CD4-positive, alpha-beta memory T cell (primary cell): ENCODE data around the gene SCRG1. TPM values are rescaled to one million over a fixed set of nuclear protein-coding genes. Genes with fewer than 3 reads are reported as not detected.

Experiments
- CTCF ChIA-PET: fragments of 350-600 bp; sonication (Branson Sonifier 250); formaldehyde crosslinking; loops from one replicate; lab custom pipeline; 2021; ENCODE audit warnings: inconsistent platforms; ENCODE audit not compliant: partially characterized antibody; lab: Charles Lee
- POLR2A ChIA-PET: fragments of 350-600 bp; sonication (Branson Sonifier 250); formaldehyde crosslinking; loops from one replicate; lab custom pipeline; 2021; ENCODE audit not compliant: partially characterized antibody; lab: Charles Lee
- DNase-seq, 5 donors: peaks; one replicate each; pipeline versions ENCODE4 v3.0.0 to v3.0.0-alpha.2; 2020 to 2022; ENCODE audit warnings: mixed read lengths in 1 of 5
- H3K27ac ChIP-seq: one replicate; pipeline ENCODE4 v1.7.0; 2013; ENCODE audit warnings: low read depth, low read length
- H3K27me3 ChIP-seq: 2 replicates; pipeline ENCODE4 v1.7.0; 2013; ENCODE audit warnings: mild to moderate bottlenecking, low read length, moderate library complexity; ENCODE audit not compliant: insufficient read depth
- H3K36me3 ChIP-seq: 2 replicates; pipeline ENCODE4 v1.7.0; 2013; ENCODE audit warnings: mild to moderate bottlenecking, low read length, moderate library complexity; ENCODE audit not compliant: insufficient read depth
- H3K4me1 ChIP-seq: 2 replicates; pipeline ENCODE4 v1.7.0; 2013; ENCODE audit warnings: mild to moderate bottlenecking, low read length, moderate library complexity; ENCODE audit not compliant: insufficient read depth
- H3K4me3 ChIP-seq, 2 donors: one replicate each; pipeline ENCODE4 v1.7.0; 2013; ENCODE audit warnings: low read length in 2 of 2, mild to moderate bottlenecking in 1 of 2
- H3K9me3 ChIP-seq, 2 donors: one replicate each; pipeline ENCODE4 v1.7.0; 2013; ENCODE audit warnings: low read length in 2 of 2, control low read depth in 1 of 2; ENCODE audit not compliant: control insufficient read depth in 1 of 2
- H3K27ac Mint-ChIP-seq, 7 donors: one replicate each; pipeline ENCODE4 v1.8.0; 2020 to 2021; ENCODE audit warnings: mixed read lengths in 7 of 7, mild to moderate bottlenecking in 6 of 7, inconsistent platforms in 3 of 7, moderate library complexity in 3 of 7
- H3K27me3 Mint-ChIP-seq, 2 donors: one replicate each; pipeline ENCODE4 v1.8.0; 2020 to 2021; ENCODE audit warnings: mixed read lengths in 2 of 2
- H3K36me3 Mint-ChIP-seq, 2 donors: one replicate each; pipeline ENCODE4 v1.8.0; 2020 to 2021; ENCODE audit warnings: mixed read lengths in 2 of 2, inconsistent platforms in 1 of 2, mild to moderate bottlenecking in 1 of 2
- H3K4me1 Mint-ChIP-seq, 4 donors: one replicate each; pipeline ENCODE4 v1.8.0; 2020 to 2021; ENCODE audit warnings: mixed read lengths in 4 of 4, mild to moderate bottlenecking in 1 of 4
- H3K4me3 Mint-ChIP-seq, 8 donors: one replicate each; pipeline ENCODE4 v1.8.0; 2020 to 2021; ENCODE audit warnings: mixed read lengths in 8 of 8, mild to moderate bottlenecking in 7 of 8, moderate library complexity in 6 of 8, inconsistent platforms in 3 of 8
- H3K9me3 Mint-ChIP-seq, 8 donors: one replicate each; pipeline ENCODE4 v1.8.0; 2020 to 2021; ENCODE audit warnings: mixed read lengths in 8 of 8, mild to moderate bottlenecking in 5 of 8, inconsistent platforms in 3 of 8, moderate library complexity in 1 of 8
- intact Hi-C: fragments of 100-400 bp; cut with micrococcal nuclease; formaldehyde crosslinking; loops from one replicate; pipeline ENCODE4 v1.15.1; 2023
- polyA plus RNA-seq, 2 donors: library from polyadenylated mRNA; unstranded; fragments of 300-500 nt; fragmentation: Illumina TruSeq; gene quantifications; one replicate each; pipeline ENCODE4 v1.2.3, GENCODE V29; 2021
- total RNA-seq, 2 experiments: library from RNA; stranded (reverse); gene quantifications; one replicate each; pipeline ENCODE4 v1.2.3, GENCODE V29; 2021

The SCRG1 gene
- total and polyA plus RNA-seq, 4 experiments from 2014 or later = 0.16 TPM; not detected in 3

DNA sequence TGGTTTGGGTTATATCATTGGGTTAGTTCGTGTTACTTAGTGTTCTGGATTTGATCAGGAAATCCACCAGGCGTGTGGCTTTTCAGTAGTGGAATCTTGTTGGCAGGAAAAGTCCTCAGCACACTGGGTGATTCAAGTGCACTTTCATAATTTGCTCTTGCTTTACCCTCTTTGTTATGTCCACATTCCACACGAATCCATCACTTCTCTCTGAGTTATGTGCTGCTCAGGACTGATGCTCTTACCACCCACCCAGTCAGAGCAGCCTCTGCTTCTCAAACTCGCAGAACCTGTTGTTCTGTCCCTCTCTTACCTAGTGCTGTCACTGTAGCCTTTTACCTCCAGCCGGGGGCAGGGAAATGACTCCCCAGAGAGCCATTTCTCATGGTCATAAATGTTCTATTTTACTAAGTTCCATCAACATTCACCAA, 37.2 kb upstream of the SCRG1 start:
- Mint-ChIP-seq H3K4me3 (no peak overlapping the region), H3K9me3 (peaks cover 0 to 8% (median 3%) of the 10 kb centered on the region in 8 donors), H3K27me3 (no peaks in the 10 kb centered on the region), H3K4me1 (peaks cover 3 to 11% (median 8%) of the 10 kb centered on the region in 4 donors), H3K36me3 (peaks cover 0 to 1% of the 10 kb centered on the region in 2 donors), H3K27ac (peak overlapping the region in 1 of 7 donors; percentile 15)
- Histone ChIP-seq H3K9me3 (no peaks in the 10 kb centered on the region), H3K4me3 (no peak overlapping the region), H3K27ac (no peak overlapping the region), H3K4me1 (peaks cover 5% of the 10 kb centered on the region), H3K27me3 (no peaks in the 10 kb centered on the region), H3K36me3 (no peaks in the 10 kb centered on the region)
- DNase-seq = no peak
- POLR2A ChIA-PET = no interaction called here
- CTCF ChIA-PET = interaction anchor here (2.1 kb wide), 1 partner anchor 16 kb away, joined by 6 read pairs; no protein-coding TSS in a partner anchor
- intact Hi-C loops = no loop called here

DNA sequence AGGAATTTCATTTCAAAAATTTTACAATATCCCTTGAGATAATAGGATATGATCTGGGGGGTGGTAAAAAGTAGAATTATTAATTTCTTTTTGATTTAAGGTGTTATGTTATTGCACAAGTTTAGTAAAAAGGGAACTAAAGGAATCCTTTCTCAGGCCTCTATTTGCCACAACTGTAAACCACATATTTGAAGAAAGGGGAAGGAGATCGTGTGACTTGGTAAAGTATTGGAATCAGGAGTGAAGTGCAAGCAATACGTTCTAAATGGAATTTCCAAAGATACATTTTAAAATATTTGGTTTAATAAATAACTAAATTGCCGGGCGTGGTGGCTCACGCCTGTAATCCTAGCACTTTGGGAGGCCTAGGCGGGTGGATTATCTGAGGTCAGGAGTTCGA, 35.3 kb upstream of the SCRG1 start:
- no peak overlapping the region for H3K27ac ChIP-seq
- H3K36me3 ChIP-seq = no peaks in the 10 kb centered on the region
- no peak for DNase-seq
- H3K4me3 ChIP-seq = no peak overlapping the region
- H3K9me3 Mint-ChIP-seq = peaks cover 0 to 14% (median 6%) of the 10 kb centered on the region in 8 donors
- no peaks in the 10 kb centered on the region for H3K9me3 ChIP-seq
- H3K36me3 Mint-ChIP-seq = peaks cover 0 to 1% of the 10 kb centered on the region in 2 donors
- intact Hi-C loops = no loop called here
- H3K4me3 Mint-ChIP-seq = no peak overlapping the region
- peaks cover 0 to 5% (median 4%) of the 10 kb centered on the region in 4 donors for H3K4me1 Mint-ChIP-seq
- H3K4me1 ChIP-seq = no peaks in the 10 kb centered on the region
- ChIA-PET CTCF (interaction anchor here (2.1 kb wide), 1 partner anchor 14 kb away, joined by 6 read pairs; no protein-coding TSS in a partner anchor), POLR2A (no interaction called here)
- H3K27ac Mint-ChIP-seq = peak overlapping the region in 1 of 7 donors; percentile 71
- H3K27me3 ChIP-seq = no peaks in the 10 kb centered on the region
- no peaks in the 10 kb centered on the region for H3K27me3 Mint-ChIP-seq

DNA sequence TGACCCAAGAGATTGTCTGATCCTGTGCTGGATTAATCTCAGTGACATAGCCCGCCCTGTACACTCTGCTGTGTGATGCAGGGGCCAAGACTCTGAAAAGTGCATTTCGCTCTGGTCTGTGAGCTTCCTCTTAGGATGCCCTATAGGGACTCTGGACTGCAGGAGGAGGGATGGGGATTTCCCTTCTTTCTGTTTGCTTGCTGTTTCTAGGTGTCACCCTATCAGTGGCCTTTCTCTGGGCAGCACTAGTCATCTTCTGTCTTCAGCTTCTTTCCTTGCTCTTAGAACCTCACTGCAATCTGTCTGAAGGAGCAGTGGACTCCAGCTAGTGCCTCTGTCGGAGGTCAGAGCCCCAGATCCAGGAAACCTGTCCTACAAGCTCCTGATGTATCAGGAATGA, 34.5 kb upstream of the SCRG1 start:
- intact Hi-C loops = no loop called here
- no peak overlapping the region for H3K27ac ChIP-seq
- Mint-ChIP-seq H3K9me3 (peaks cover 0 to 14% (median 4%) of the 10 kb centered on the region in 8 donors), H3K27ac (peak overlapping the region in 2 of 7 donors; percentile 14 to 73), H3K4me1 (peaks cover 0 to 7% (median 5%) of the 10 kb centered on the region in 4 donors), H3K27me3 (no peaks in the 10 kb centered on the region), H3K4me3 (no peak overlapping the region), H3K36me3 (peaks cover 0 to 1% of the 10 kb centered on the region in 2 donors)
- no peaks in the 10 kb centered on the region for H3K27me3 ChIP-seq
- no peaks in the 10 kb centered on the region for H3K36me3 ChIP-seq
- CTCF ChIA-PET = interaction anchor here (1.2 to 1.8 kb wide), 2 partner anchors 12 to 61 kb away, joined by 6 to 16 read pairs; no protein-coding TSS in a partner anchor
- DNase-seq = no peak
- no peaks in the 10 kb centered on the region for H3K4me1 ChIP-seq
- POLR2A ChIA-PET = no interaction called here
- no peak overlapping the region for H3K4me3 ChIP-seq
- no peaks in the 10 kb centered on the region for H3K9me3 ChIP-seq

DNA sequence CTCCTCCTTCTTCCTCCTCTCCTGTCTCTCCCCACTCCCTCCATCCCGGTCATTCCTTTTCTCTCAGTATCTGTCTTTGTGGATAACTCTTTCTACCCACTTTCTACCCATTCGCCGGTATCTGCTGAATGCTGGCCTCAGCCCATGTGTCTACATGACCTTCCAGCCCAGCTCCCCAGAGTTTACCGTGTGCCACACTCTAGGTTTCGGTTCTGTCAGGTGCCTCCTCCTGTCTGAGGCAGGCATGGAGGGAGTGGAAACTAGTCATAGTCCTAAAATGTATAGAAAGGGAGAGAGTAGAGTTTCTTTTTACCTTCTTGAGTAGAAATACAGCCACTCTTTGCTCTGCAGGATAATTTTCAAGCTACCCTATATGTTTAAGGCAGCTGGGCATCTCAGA, 33.5 kb upstream of the SCRG1 start:
- ChIA-PET POLR2A (no interaction called here), CTCF (interaction anchor here (0.9 to 1.8 kb wide), 3 partner anchors 11 to 62 kb away, joined by 3 to 16 read pairs (median 6); no protein-coding TSS in a partner anchor)
- Mint-ChIP-seq H3K9me3 (peaks cover 0 to 14% (median 4%) of the 10 kb centered on the region in 8 donors), H3K4me3 (peak overlapping the region in 2 of 8 donors; percentile 26 to 60), H3K36me3 (no peaks in the 10 kb centered on the region), H3K4me1 (peaks cover 2 to 15% (median 11%) of the 10 kb centered on the region in 4 donors), H3K27me3 (no peaks in the 10 kb centered on the region), H3K27ac (peak overlapping the region in 1 of 7 donors; percentile 44)
- Histone ChIP-seq H3K9me3 (no peaks in the 10 kb centered on the region), H3K4me3 (no peak overlapping the region), H3K36me3 (no peaks in the 10 kb centered on the region), H3K27ac (no peak overlapping the region), H3K4me1 (peaks cover under 1% of the 10 kb centered on the region), H3K27me3 (no peaks in the 10 kb centered on the region)
- DNase-seq = no peak
- intact Hi-C loops = no loop called here

DNA sequence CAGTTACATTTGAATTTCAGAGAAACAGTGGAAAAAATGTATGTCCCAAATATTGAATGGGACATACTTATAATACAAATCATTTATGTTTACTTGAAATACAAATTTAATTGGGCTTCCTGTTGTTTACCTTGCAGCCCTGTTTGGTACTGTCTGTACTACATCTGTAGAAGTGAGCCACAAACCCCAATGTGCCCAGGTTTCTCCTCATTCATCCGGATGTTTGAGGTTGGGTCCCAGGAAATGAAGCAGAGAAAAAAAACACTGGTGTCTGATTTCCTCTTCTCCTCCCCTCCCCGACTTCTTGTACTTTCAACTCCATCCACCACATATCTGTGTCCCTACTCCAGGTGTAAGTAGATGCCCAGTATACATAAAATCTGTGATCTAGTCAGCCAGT, 27.1 kb upstream of the SCRG1 start:
- peak in 4 of 5 donors; percentile 18 to 22 (median 20) for DNase-seq
- H3K27me3 Mint-ChIP-seq = no peaks in the 10 kb centered on the region
- no peaks in the 10 kb centered on the region for H3K27me3 ChIP-seq
- H3K36me3 Mint-ChIP-seq = no peaks in the 10 kb centered on the region
- ChIA-PET CTCF (interaction anchor here (0.8 to 3.8 kb wide), 6 partner anchors 18 to 107 kb away, joined by 3 to 22 read pairs (median 4); no protein-coding TSS in a partner anchor), POLR2A (interaction anchor here (3.1 kb wide), 1 partner anchor 56 kb away, joined by 14 read pairs; the partner anchor contains the start of gene SAP30)
- peaks cover 28 to 40% (median 35%) of the 10 kb centered on the region in 4 donors for H3K4me1 Mint-ChIP-seq
- no peaks in the 10 kb centered on the region for H3K9me3 ChIP-seq
- no peak overlapping the region for H3K4me3 ChIP-seq
- intact Hi-C loops = no loop called here
- peak overlapping the region in 6 of 7 donors; percentile 33 to 87 (median 70) for H3K27ac Mint-ChIP-seq
- peaks cover 27% of the 10 kb centered on the region for H3K4me1 ChIP-seq
- no peaks in the 10 kb centered on the region for H3K36me3 ChIP-seq
- H3K9me3 Mint-ChIP-seq = peaks cover 0 to 8% (median 2%) of the 10 kb centered on the region in 8 donors
- peak overlapping the region; percentile 4 to 82 (median 55) for H3K4me3 Mint-ChIP-seq
- no peak overlapping the region for H3K27ac ChIP-seq

DNA sequence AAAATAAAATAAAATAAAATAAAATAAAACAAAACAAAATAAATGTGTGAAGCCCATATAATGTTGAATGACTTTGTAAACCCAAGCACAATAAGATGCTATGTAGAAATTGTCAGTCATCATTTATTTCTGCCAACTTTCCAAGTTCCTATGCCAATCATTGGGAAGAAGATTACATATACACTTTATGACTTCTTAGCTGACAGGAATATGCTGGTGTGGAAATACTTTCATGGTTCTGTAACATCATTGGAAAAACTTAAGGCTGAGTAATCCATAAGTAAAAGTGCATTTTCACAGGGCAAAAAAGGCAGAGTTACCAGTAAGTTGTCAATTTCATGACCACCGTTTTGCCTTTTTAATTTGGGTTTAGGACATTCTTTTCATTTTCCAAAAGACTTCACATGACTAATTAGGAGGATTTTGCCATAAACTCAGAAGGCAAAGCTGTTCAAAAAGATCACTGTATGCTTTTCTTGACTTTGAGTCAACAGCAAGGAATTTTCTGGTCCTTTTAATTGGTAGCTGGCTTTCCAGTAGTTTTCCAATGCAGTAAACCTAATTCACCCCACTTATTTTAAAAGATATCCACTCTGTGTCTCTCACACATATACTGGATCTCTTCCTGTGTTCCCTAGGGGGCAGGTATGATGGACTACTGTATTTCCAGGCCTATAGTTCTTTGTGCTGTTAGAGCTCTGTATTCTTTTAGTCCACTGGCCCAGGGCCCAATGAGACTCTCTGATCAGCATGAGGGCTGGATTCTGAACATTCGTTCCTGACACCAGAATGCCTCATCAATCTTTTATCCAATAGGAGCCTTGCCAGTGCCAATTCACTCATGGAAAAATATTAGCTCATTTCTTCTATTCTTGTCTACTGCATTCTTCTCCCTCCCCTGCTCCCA, 26.2 kb upstream of the SCRG1 start:
- Histone ChIP-seq H3K9me3 (no peaks in the 10 kb centered on the region), H3K36me3 (no peaks in the 10 kb centered on the region), H3K4me3 (no peak overlapping the region), H3K4me1 (peaks cover 31% of the 10 kb centered on the region), H3K27me3 (no peaks in the 10 kb centered on the region), H3K27ac (no peak overlapping the region)
- no peaks in the 10 kb centered on the region for H3K36me3 Mint-ChIP-seq
- H3K27me3 Mint-ChIP-seq = no peaks in the 10 kb centered on the region
- peak overlapping the region in 6 of 8 donors; percentile 37 to 82 (median 60) for H3K4me3 Mint-ChIP-seq
- DNase-seq = no peak
- POLR2A ChIA-PET = interaction anchor here (0.5 to 3.1 kb wide), 6 partner anchors 55 to 149 kb away, joined by 3 to 14 read pairs (median 3); partner anchors contain the start of genes HMGB2 and SAP30
- peak overlapping the region; percentile 42 to 87 (median 67) for H3K27ac Mint-ChIP-seq
- H3K4me1 Mint-ChIP-seq = peaks cover 32 to 46% (median 42%) of the 10 kb centered on the region in 4 donors
- CTCF ChIA-PET = interaction anchor here (0.8 to 3.8 kb wide), 9 partner anchors 12 to 124 kb away, joined by 3 to 22 read pairs (median 4); no protein-coding TSS in a partner anchor
- H3K9me3 Mint-ChIP-seq = peaks cover 0 to 3% (median 0%) of the 10 kb centered on the region in 8 donors
- intact Hi-C loops = loop anchor here (5.0 kb wide), 1 partner anchor 732 kb away; no protein-coding TSS in a partner anchor
